HG03108 (cell line): Measurements from ENCODE around the gene ADAMTS3.
"Not testable (repeated sequence)": the region's sequence is repeated elsewhere in the genome, so short reads cannot be mapped to it uniquely, and the experiment has no call there.

Experiments
- ATAC-seq: cut with Tn5 transposase; IDR thresholded peaks from one replicate; pipeline ENCODE4 v1.9.1; 2021; ENCODE audit warnings: moderate library complexity; ENCODE audit not compliant: unreplicated experiment

ADAMTS3 gene

GRCh38 chr4:72484981-72485380 lies 84.0 kb downstream of the ADAMTS3 start:
- no peak for ATAC-seq

- no peak for ATAC-seq
These were observed 95.6 kb downstream of the ADAMTS3 start for GRCh38 chr4:72473434-72473900.

- ATAC-seq: no peak
These were observed 97.2 kb downstream of the ADAMTS3 start for GRCh38 chr4:72471816-72472215.

- ATAC-seq: no peak
These were observed 100.0 kb downstream of the ADAMTS3 start for GRCh38 chr4:72468904-72469502.

- ATAC-seq: no peak
These were observed 101.4 kb downstream of the ADAMTS3 start for GRCh38 chr4:72467633-72468032.

- no peak for ATAC-seq
These were observed 105.3 kb downstream of the ADAMTS3 start for GRCh38 chr4:72463724-72464123.

- no peak for ATAC-seq
These were observed 111.9 kb downstream of the ADAMTS3 start for GRCh38 chr4:72457158-72457557.

GRCh38 chr4:72451349-72451748 lies 117.7 kb downstream of the ADAMTS3 start:
- ATAC-seq: no peak

GRCh38 chr4:72449705-72450104 lies 119.3 kb downstream of the ADAMTS3 start:
- no peak for ATAC-seq

GRCh38 chr4:72448231-72448630 lies 120.8 kb downstream of the ADAMTS3 start:
- no peak for ATAC-seq

- ATAC-seq: no peak
These were observed 122.5 kb downstream of the ADAMTS3 start for GRCh38 chr4:72446353-72447055.

GRCh38 chr4:72444092-72444491 lies 124.9 kb downstream of the ADAMTS3 start:
- ATAC-seq: no peak

GRCh38 chr4:72442715-72443114 lies 126.3 kb downstream of the ADAMTS3 start:
- ATAC-seq: no peak

GRCh38 chr4:72442147-72442546 lies 126.9 kb downstream of the ADAMTS3 start:
- no peak for ATAC-seq

GRCh38 chr4:72440386-72440785 lies 128.6 kb downstream of the ADAMTS3 start:
- ATAC-seq: no peak

GRCh38 chr4:72432975-72433374 lies 136.0 kb downstream of the ADAMTS3 start:
- no peak for ATAC-seq

- ATAC-seq: no peak
These were observed 136.7 kb downstream of the ADAMTS3 start for GRCh38 chr4:72432282-72432681.

- no peak for ATAC-seq
These were observed 138.0 kb downstream of the ADAMTS3 start for GRCh38 chr4:72430988-72431387.

- ATAC-seq: no peak
These were observed 139.0 kb downstream of the ADAMTS3 start for GRCh38 chr4:72430050-72430449.

GRCh38 chr4:72429397-72429889 lies 139.6 kb downstream of the ADAMTS3 start:
- no peak for ATAC-seq

- no peak for ATAC-seq
These were observed 142.0 kb downstream of the ADAMTS3 start for GRCh38 chr4:72427057-72427456.

- not testable (repeated sequence) for ATAC-seq
These were observed 143.1 kb downstream of the ADAMTS3 start for GRCh38 chr4:72425908-72426307.
